Measurements from ENCODE around the gene PTMS. TPM values are rescaled to one million over a fixed set of nuclear protein-coding genes. Genes with fewer than 3 reads are reported as not detected.
A peak's percentile ranks its signal among the peaks of the same experiment; 100 is the strongest.

PTMS gene
- total and polyA plus RNA-seq, 9 of the 15 experiments (the other 6 are each of a cell fraction or from before 2014, with no cell fraction given): 5.1 to 287 (median 78.5) TPM

DNA sequence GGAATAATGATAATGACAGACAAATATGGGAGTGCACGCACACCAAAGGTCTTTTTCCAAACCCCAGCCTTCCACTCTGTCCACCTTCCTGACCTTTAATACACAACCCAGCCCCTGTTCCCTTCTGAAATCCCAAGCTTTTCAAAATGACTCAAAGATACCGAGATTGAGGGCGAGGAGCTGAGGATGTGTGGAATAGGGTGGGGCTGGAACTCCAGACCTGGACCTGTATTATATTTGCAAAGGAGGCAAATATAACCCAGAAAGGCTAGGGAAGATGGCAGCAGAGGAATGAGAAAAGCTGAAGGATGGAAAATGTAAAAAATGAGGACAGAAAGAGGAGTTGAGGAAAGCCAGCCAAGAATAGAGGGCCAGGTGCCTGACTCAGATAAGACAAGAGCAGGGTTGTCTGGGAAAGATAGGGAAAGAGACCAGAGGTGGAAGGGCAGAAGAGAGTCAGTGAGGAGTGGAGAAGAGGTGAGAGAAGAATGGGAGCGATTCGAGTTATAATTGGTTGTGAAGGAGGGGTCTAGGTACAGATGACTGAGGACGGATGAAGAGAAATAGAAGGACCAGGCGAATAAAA, 1.0 kb upstream of the PTMS start (continued):
- TF ChIP-seq, protein P1, sequence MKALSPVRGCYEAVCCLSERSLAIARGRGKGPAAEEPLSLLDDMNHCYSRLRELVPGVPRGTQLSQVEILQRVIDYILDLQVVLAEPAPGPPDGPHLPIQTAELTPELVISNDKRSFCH (CRISPR knock-in tag; IDR thresholded peaks at IDR 0.05): no peak
- TF ChIP-seq, protein P1 (tag; IDR thresholded peaks at IDR 0.05): 0 out of 2 replicates have a peak, but pooled peaks have one; percentile 50
- peak; percentile 55 for TF ChIP-seq SMAD1 (IDR thresholded peaks at IDR 0.05; ENCODE audit: low read depth, low read length, partially characterized antibody)
- TF ChIP-seq RBM39 (optimal IDR thresholded peaks at IDR 0.05; ENCODE audit: low read depth, low read length): no peak
- peak; percentile 98 for TF ChIP-seq DPF2 (IDR thresholded peaks at IDR 0.05)
- peak; percentile 52; the same call in 1 of the 2 replicates for TF ChIP-seq MIER1 (IDR thresholded peaks at IDR 0.05; ENCODE audit: low read depth)
- no peak for TF ChIP-seq CAMTA2 (CRISPR knock-in tag; conservative IDR thresholded peaks at IDR 0.05)
- TF ChIP-seq EHMT2 (IDR thresholded peaks at IDR 0.05): peak; percentile 96
- TF ChIP-seq, protein P2, sequence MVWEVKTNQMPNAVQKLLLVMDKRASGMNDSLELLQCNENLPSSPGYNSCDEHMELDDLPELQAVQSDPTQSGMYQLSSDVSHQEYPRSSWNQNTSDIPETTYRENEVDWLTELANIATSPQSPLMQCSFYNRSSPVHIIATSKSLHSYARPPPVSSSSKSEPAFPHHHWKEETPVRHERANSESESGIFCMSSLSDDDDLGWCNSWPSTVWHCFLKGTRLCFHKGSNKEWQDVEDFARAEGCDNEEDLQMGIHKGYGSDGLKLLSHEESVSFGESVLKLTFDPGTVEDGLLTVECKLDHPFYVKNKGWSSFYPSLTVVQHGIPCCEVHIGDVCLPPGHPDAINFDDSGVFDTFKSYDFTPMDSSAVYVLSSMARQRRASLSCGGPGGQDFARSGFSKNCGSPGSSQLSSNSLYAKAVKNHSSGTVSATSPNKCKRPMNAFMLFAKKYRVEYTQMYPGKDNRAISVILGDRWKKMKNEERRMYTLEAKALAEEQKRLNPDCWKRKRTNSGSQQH (CRISPR knock-in tag; IDR thresholded peaks at IDR 0.05): peak; percentile 63; the same call in 1 of the 2 replicates
- TF ChIP-seq, protein P3, sequence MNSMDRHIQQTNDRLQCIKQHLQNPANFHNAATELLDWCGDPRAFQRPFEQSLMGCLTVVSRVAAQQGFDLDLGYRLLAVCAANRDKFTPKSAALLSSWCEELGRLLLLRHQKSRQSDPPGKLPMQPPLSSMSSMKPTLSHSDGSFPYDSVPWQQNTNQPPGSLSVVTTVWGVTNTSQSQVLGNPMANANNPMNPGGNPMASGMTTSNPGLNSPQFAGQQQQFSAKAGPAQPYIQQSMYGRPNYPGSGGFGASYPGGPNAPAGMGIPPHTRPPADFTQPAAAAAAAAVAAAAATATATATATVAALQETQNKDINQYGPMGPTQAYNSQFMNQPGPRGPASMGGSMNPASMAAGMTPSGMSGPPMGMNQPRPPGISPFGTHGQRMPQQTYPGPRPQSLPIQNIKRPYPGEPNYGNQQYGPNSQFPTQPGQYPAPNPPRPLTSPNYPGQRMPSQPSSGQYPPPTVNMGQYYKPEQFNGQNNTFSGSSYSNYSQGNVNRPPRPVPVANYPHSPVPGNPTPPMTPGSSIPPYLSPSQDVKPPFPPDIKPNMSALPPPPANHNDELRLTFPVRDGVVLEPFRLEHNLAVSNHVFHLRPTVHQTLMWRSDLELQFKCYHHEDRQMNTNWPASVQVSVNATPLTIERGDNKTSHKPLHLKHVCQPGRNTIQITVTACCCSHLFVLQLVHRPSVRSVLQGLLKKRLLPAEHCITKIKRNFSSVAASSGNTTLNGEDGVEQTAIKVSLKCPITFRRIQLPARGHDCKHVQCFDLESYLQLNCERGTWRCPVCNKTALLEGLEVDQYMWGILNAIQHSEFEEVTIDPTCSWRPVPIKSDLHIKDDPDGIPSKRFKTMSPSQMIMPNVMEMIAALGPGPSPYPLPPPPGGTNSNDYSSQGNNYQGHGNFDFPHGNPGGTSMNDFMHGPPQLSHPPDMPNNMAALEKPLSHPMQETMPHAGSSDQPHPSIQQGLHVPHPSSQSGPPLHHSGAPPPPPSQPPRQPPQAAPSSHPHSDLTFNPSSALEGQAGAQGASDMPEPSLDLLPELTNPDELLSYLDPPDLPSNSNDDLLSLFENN (IDR thresholded peaks at IDR 0.05; ENCODE audit: low read depth in 2 of 2, low read length in 2 of 2): peak in 1 of 2 experiments; percentile 81; a peak in 1 of 4 replicates
- no peak for TF ChIP-seq C11orf30 (IDR thresholded peaks at IDR 0.05; ENCODE audit: low read depth)
- TF ChIP-seq ZC3H4 (CRISPR knock-in tag; IDR thresholded peaks at IDR 0.05; ENCODE audit: borderline replicate concordance): no peak
- TF ChIP-seq NCOA6 (IDR thresholded peaks at IDR 0.05): peak; percentile 45; the same call in 1 of the 2 replicates
- no peak for TF ChIP-seq ZNF780A (CRISPR knock-in tag; IDR thresholded peaks at IDR 0.05)
- TF ChIP-seq LEF1 (IDR thresholded peaks at IDR 0.05): peak; percentile 91
- no peak for TF ChIP-seq SUPT5H (IDR thresholded peaks at IDR 0.05)
- peak; percentile 39; the same call in 1 of the 2 replicates for TF ChIP-seq MYC (IDR thresholded peaks at IDR 0.05; ENCODE audit: low read depth, low read length)
- TF ChIP-seq MYC (CRISPR knock-in tag; IDR thresholded peaks at IDR 0.05; ENCODE audit: borderline replicate concordance, low read depth): no peak
- TF ChIP-seq SIRT6 (IDR thresholded peaks at IDR 0.05; ENCODE audit: low read depth, low read length): no peak
- TF ChIP-seq ZNF384 (IDR thresholded peaks at IDR 0.05; ENCODE audit: low read depth, low read length): peak; percentile 37; the same call in 1 of the 2 replicates
- TF ChIP-seq ZNF76 (CRISPR knock-in tag; IDR thresholded peaks at IDR 0.05; ENCODE audit: borderline replicate concordance): no peak
- peak; percentile 99 for TF ChIP-seq TAL1 (IDR thresholded peaks at IDR 0.05)
- TF ChIP-seq ZNF316 (IDR thresholded peaks at IDR 0.05): peak; percentile 22; the same call in 1 of the 2 replicates
- TF ChIP-seq MBD2 (IDR thresholded peaks at IDR 0.05; ENCODE audit: borderline replicate concordance, low read depth): peak; percentile 62; the same call in 1 of the 2 replicates
- no peak; the same call in 1 of the 2 replicates for TF ChIP-seq SNIP1 (IDR thresholded peaks at IDR 0.05; ENCODE audit: low read depth)
- TF ChIP-seq MXI1 (IDR thresholded peaks at IDR 0.05; ENCODE audit: low read depth, low read length): 0 out of 2 replicates have a peak, but pooled peaks have one; percentile 23
- TF ChIP-seq NBN (IDR thresholded peaks at IDR 0.05; ENCODE audit: low read depth): peak; percentile 82

All from K562 (cell line).